Neural cell (in vitro differentiated cells): ENCODE measurements around the gene MYOM1. TPM values are rescaled to one million over a fixed set of nuclear protein-coding genes. Genes with fewer than 3 reads are reported as not detected.

Experiments
- H2AFZ ChIP-seq: fragments of 200-600, 300-800 bp; sonication (generic), shearing (Covaris generic); 2 replicates; pipeline ENCODE4 v1.6.0; 2014; ENCODE audit warnings: low read depth, mild to moderate bottlenecking, antibody characterized with exemption, low read length, moderate library complexity
- H3F3A ChIP-seq: fragments of 200-600 bp; shearing (Covaris generic); 2 replicates; pipeline ENCODE4 v1.6.1; 2016; ENCODE audit warnings: mild to moderate bottlenecking, moderate library complexity, mixed read lengths, antibody characterized with exemption, low read length; ENCODE audit not compliant: insufficient read depth, poor library complexity, severe bottlenecking
- H3K27ac ChIP-seq: fragments of 200-600, 300-800 bp; sonication (generic), shearing (Covaris generic); 2 replicates; pipeline ENCODE4 v1.5.1; 2014; ENCODE audit warnings: mild to moderate bottlenecking, low read length, moderate library complexity
- H3K27me3 ChIP-seq: fragments of 300-800, 200-600 bp; sonication (generic), shearing (Covaris generic); 2 replicates; pipeline ENCODE4 v1.6.0; 2014; ENCODE audit warnings: mild to moderate bottlenecking, low read depth, low read length, moderate library complexity; ENCODE audit not compliant: insufficient read depth
- H3K36me3 ChIP-seq: fragments of 300-800, 200-600 bp; sonication (generic), shearing (Covaris generic); 2 replicates; pipeline ENCODE4 v1.5.1; 2014; ENCODE audit warnings: mild to moderate bottlenecking, antibody characterized with exemption, low read length, moderate library complexity; ENCODE audit not compliant: insufficient read depth
- H3K4me2 ChIP-seq: fragments of 300-800, 200-600 bp; sonication (generic), shearing (Covaris generic); 2 replicates; pipeline ENCODE4 v1.6.0; 2014; ENCODE audit warnings: mild to moderate bottlenecking, low read length
- H3K4me3 ChIP-seq: fragments of 300-800, 200-600 bp; sonication (generic), shearing (Covaris generic); 2 replicates; pipeline ENCODE4 v1.5.1; 2014; ENCODE audit warnings: mild to moderate bottlenecking, low read length, moderate library complexity
- H3K79me2 ChIP-seq: fragments of 200-600 bp; shearing (Covaris generic); replicated peaks from 2 replicates; pipeline ENCODE4 v1.6.0; 2014; ENCODE audit warnings: mild to moderate bottlenecking, low read length, moderate library complexity; ENCODE audit not compliant: insufficient read depth
- H3K9ac ChIP-seq: fragments of 300-800, 200-600 bp; sonication (generic), shearing (Covaris generic); 2 replicates; pipeline ENCODE4 v1.6.1; 2016; ENCODE audit warnings: mild to moderate bottlenecking, low read length, mixed read lengths
- H3K9me2 ChIP-seq: fragments of 200-600 bp; shearing (Covaris generic); 2 replicates; pipeline ENCODE4 v1.6.1; 2016; ENCODE audit warnings: mild to moderate bottlenecking, low read length, mixed read lengths; ENCODE audit not compliant: insufficient read depth
- H3K9me3 ChIP-seq: fragments of 200-600, 300-800 bp; sonication (generic), shearing (Covaris generic); 2 replicates; pipeline ENCODE4 v1.6.1; 2016; ENCODE audit warnings: mild to moderate bottlenecking, mixed run types, low read length, moderate library complexity, mixed read lengths
- H4K20me1 ChIP-seq: fragments of 200-600 bp; shearing (Covaris generic); 2 replicates; pipeline ENCODE4 v1.6.1; 2016; ENCODE audit warnings: mild to moderate bottlenecking, mixed run types; ENCODE audit not compliant: insufficient read depth
- EP300 ChIP-seq: fragments of 450-650 bp; conservative IDR thresholded peaks from 2 replicates; pipeline ENCODE4 v1.6.1; 2014; ENCODE audit warnings: antibody characterized with exemption, mild to moderate bottlenecking, moderate library complexity; ENCODE audit not compliant: poor library complexity, severe bottlenecking
- EZH2 ChIP-seq: fragments of 200-600, 300-800 bp; shearing (Covaris generic), sonication (generic); IDR thresholded peaks from 2 replicates; pipeline ENCODE4 v1.6.1; 2014; ENCODE audit warnings: antibody characterized with exemption, low read length, borderline replicate concordance, mild to moderate bottlenecking; ENCODE audit not compliant: insufficient read depth, poor library complexity, severe bottlenecking
- MXI1 ChIP-seq: fragments of 450-650 bp; conservative IDR thresholded peaks from 2 replicates; pipeline ENCODE4 v1.6.1; 2014; ENCODE audit warnings: antibody characterized with exemption, mild to moderate bottlenecking; ENCODE audit not compliant: poor library complexity, severe bottlenecking
- POLR2AphosphoS5 ChIP-seq: IDR thresholded peaks from 2 replicates; pipeline ENCODE4 v1.6.1; 2012
- RAD21 ChIP-seq: fragments of 450-650 bp; conservative IDR thresholded peaks from 2 replicates; pipeline ENCODE4 v1.6.1; 2014; ENCODE audit warnings: antibody characterized with exemption, mild to moderate bottlenecking, moderate library complexity
- REST ChIP-seq: IDR thresholded peaks from 2 replicates; pipeline ENCODE4 v1.6.1; 2012; ENCODE audit warnings: borderline replicate concordance
- SMC3 ChIP-seq: fragments of 450-650 bp; conservative IDR thresholded peaks from 2 replicates; pipeline ENCODE4 v1.6.1; 2014; ENCODE audit warnings: antibody characterized with exemption, mild to moderate bottlenecking, moderate library complexity; ENCODE audit not compliant: poor library complexity
- TAF1 ChIP-seq: IDR thresholded peaks from 2 replicates; pipeline ENCODE4 v1.6.1; 2012; ENCODE audit warnings: low read depth
- polyA plus RNA-seq: library from polyadenylated mRNA; depleted of rRNA; stranded (reverse); fragments of >200 nt; gene quantifications from 2 replicates; pipeline ENCODE4 v1.2.3, GENCODE V29; 2014

Gene MYOM1
- polyA plus RNA-seq, 1 donor from 2014 or later = 1.7 TPM

DNA sequence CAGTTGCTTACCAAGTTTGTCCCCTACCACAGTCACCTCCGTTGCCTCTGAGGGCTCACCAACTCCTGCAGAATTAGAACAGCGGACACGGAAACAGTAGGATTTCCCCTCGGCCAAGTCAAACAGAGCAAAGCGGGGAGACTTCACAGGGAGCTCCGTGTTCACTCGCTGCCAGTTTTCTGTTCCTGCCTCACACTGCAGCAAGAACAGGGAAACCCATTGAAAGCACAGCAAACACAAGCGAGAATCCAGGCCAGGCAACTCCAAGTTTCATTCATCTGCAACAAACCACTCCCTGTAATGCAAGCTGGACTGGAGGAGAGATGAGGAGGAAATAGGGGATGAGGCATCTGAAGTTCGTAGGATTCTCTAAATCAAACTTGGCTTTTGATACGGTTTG is 84.2 kb downstream of the MYOM1 start:
- Histone ChIP-seq H3K27me3 (no peaks in the 10 kb centered on the region), H3K4me3 (no peak overlapping the region), H3K9ac (no peak overlapping the region), H2AFZ (no peak overlapping the region), H3F3A (no peaks in the 10 kb centered on the region), H3K27ac (no peak overlapping the region), H3K9me2 (no peaks in the 10 kb centered on the region), H3K4me2 (no peak overlapping the region), H3K79me2 (no peaks in the 10 kb centered on the region), H3K9me3 (no peaks in the 10 kb centered on the region), H4K20me1 (no peaks in the 10 kb centered on the region), H3K36me3 (no peaks in the 10 kb centered on the region)
- no peak for TF ChIP-seq RAD21
- TF ChIP-seq EZH2 = no peak

GRCh38 chr18:3132700-3133099 is 87.1 kb downstream of the MYOM1 start:
- no peak for TF ChIP-seq EP300
- no peak for TF ChIP-seq SMC3
- no peak for TF ChIP-seq MXI1
- no peak for TF ChIP-seq TAF1
- TF ChIP-seq EZH2 = no peak
- no peak for TF ChIP-seq REST
- no peak for TF ChIP-seq RAD21
- Histone ChIP-seq H2AFZ (no peak overlapping the region), H4K20me1 (no peaks in the 10 kb centered on the region), H3K27me3 (no peaks in the 10 kb centered on the region), H3K9me2 (no peaks in the 10 kb centered on the region), H3K36me3 (no peaks in the 10 kb centered on the region), H3K79me2 (no peaks in the 10 kb centered on the region), H3K27ac (no peak overlapping the region), H3K4me2 (no peak overlapping the region), H3K9me3 (no peaks in the 10 kb centered on the region), H3K9ac (no peak overlapping the region), H3K4me3 (no peak overlapping the region), H3F3A (no peaks in the 10 kb centered on the region)

GRCh38 chr18:3130344-3130743 is 89.4 kb downstream of the MYOM1 start:
- H3K27me3 ChIP-seq = no peaks in the 10 kb centered on the region
- H3K79me2 ChIP-seq = no peaks in the 10 kb centered on the region
- no peak overlapping the region for H3K9ac ChIP-seq
- no peak overlapping the region for H3K27ac ChIP-seq
- no peaks in the 10 kb centered on the region for H3K36me3 ChIP-seq
- TF ChIP-seq POLR2AphosphoS5 (no peak), EP300 (no peak), MXI1 (no peak), EZH2 (no peak)
- no peak overlapping the region for H3K4me2 ChIP-seq
- no peak overlapping the region for H3K4me3 ChIP-seq
- H4K20me1 ChIP-seq = no peaks in the 10 kb centered on the region
- no peaks in the 10 kb centered on the region for H3F3A ChIP-seq
- no peak overlapping the region for H2AFZ ChIP-seq
- H3K9me3 ChIP-seq = no peaks in the 10 kb centered on the region
- H3K9me2 ChIP-seq = no peaks in the 10 kb centered on the region
